GM06990 (cell line): ENCODE data around the gene LRRTM4.
"Not testable (repeated sequence)": the region's sequence is repeated elsewhere in the genome, so short reads cannot be mapped to it uniquely, and the experiment has no call there.

ENCODE experiments used
- DNase-seq: peaks from one replicate; pipeline ENCODE4 v3.0.0-alpha.2; 2011; ENCODE audit not compliant: insufficient read length; ENCODE audit errors: extremely low read depth
- H3K27me3 ChIP-seq: replicated peaks from 2 replicates; pipeline ENCODE4 v1.6.0; 2011; ENCODE audit warnings: low read length; ENCODE audit not compliant: control insufficient read depth, insufficient read depth
- H3K36me3 ChIP-seq: 2 replicates; pipeline ENCODE4 v1.5.1; 2011; ENCODE audit warnings: low read length; ENCODE audit not compliant: control insufficient read depth, insufficient read depth
- H3K4me3 ChIP-seq: replicated peaks from 2 replicates; pipeline ENCODE4 v1.5.1; 2011; ENCODE audit warnings: low read depth, mild to moderate bottlenecking, control low read depth, low read length
- CTCF ChIP-seq: IDR thresholded peaks from 2 replicates; pipeline ENCODE4 v1.5.1; 2011; ENCODE audit warnings: low read length, control low read depth, mild to moderate bottlenecking, inconsistent platforms; ENCODE audit not compliant: insufficient read depth, poor library complexity, severe bottlenecking

The LRRTM4 gene

GRCh38 chr2:76808732-76809131 lies 713.4 kb downstream of the LRRTM4 start:
- no peak for TF ChIP-seq CTCF
- no peak for DNase-seq
- Histone ChIP-seq H3K4me3 (no peak overlapping the region), H3K36me3 (no peaks in the 10 kb centered on the region), H3K27me3 (no peaks in the 10 kb centered on the region)

GRCh38 chr2:76793647-76794334 lies 728.4 kb downstream of the LRRTM4 start:
- Histone ChIP-seq H3K27me3 (no peaks in the 10 kb centered on the region), H3K4me3 (no peak overlapping the region), H3K36me3 (no peaks in the 10 kb centered on the region)
- no peak for TF ChIP-seq CTCF
- DNase-seq: no peak

- not testable (repeated sequence) for H3K27me3 ChIP-seq, H3K36me3 ChIP-seq, H3K4me3 ChIP-seq, DNase-seq
These were observed 740.9 kb downstream of the LRRTM4 start for GRCh38 chr2:76781313-76781712.

- DNase-seq: no peak
- Histone ChIP-seq H3K4me3 (no peak overlapping the region), H3K27me3 (no peaks in the 10 kb centered on the region; the same call in 1 of the 2 replicates), H3K36me3 (no peaks in the 10 kb centered on the region)
- TF ChIP-seq CTCF: no peak
These were observed 758.9 kb downstream of the LRRTM4 start for GRCh38 chr2:76763276-76763675.

- DNase-seq: no peak
- Histone ChIP-seq H3K27me3 (no peaks in the 10 kb centered on the region), H3K4me3 (no peak overlapping the region), H3K36me3 (no peaks in the 10 kb centered on the region)
- TF ChIP-seq CTCF: no peak
These were observed 761.8 kb downstream of the LRRTM4 start for GRCh38 chr2:76760367-76760704.

GRCh38 chr2:76759634-76760366 lies 762.4 kb downstream of the LRRTM4 start:
- H3K4me3 ChIP-seq: no peak overlapping the region; the same call in 1 of the 2 replicates

More at GRCh38 chr2:76759634-76760366, 762.4 kb downstream of the LRRTM4 start:
- Histone ChIP-seq H3K36me3 (no peaks in the 10 kb centered on the region), H3K27me3 (no peaks in the 10 kb centered on the region)
- TF ChIP-seq CTCF: no peak
- no peak for DNase-seq
